ENCODE data around the gene C13orf42. TPM values are rescaled to one million over a fixed set of nuclear protein-coding genes. Genes with fewer than 3 reads are reported as not detected.

Gene C13orf42
- total RNA-seq, 6 experiments from 2014 or later = not detected

DNA sequence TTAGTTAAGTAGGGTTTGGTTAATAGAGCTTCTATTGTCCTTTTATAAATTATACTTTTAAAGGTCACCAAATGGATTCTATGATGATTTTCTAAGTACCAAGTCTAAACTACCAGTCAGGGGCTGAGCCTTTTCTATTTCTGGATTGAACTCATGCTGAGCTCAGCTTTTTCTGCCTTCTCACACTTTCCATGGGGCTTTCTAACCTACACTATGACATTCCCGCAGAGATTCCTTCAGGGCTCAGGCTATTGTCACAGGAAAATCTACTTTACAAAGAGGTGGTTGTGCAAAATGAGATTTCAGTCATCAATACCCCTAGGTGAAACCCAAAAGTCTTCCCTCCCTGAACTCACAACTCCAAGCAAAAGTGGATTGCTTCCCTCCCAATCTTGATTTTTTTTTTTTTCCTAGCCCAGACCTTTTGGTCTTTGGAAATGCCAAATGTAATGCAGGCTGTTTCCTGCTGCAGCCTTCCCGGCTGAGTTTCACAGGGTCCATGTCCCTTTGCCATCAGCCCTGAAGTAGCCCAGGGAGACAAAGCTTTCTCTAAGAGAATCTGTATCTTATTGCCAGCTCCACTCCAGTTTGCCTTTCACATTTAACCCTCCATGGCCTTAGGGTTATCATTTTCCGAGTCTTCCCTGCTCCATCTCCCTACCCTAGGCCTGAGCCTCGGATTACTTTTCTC, 13.6 kb downstream of the C13orf42 start:
- H3K9me3 ChIP-seq = no peaks in the 10 kb centered on the region
- no peak overlapping the region for H3K27ac ChIP-seq
- H3K4me1 ChIP-seq = no peaks in the 10 kb centered on the region
- H3K36me3 ChIP-seq = no peaks in the 10 kb centered on the region
- H3K27me3 ChIP-seq = no peaks in the 10 kb centered on the region
- H3K4me3 ChIP-seq = no peak overlapping the region
- DNase-seq = no peak
- intact Hi-C loops (cut with DNase I) = no loop called here
- TF ChIP-seq POLR2A (IDR thresholded peaks at IDR 0.05) (no peak), CTCF (IDR thresholded peaks at IDR 0.05) (no peak)
- WGBS (ENCODE audit: insufficient coverage, low coverage, low lambda C conversion rate, missing lambda C conversion rate) = 71% methylated on average over 3 of the region's 4 CpGs
- no peak for ATAC-seq

- TF ChIP-seq CTCF (IDR thresholded peaks at IDR 0.05) (no peak), POLR2A (IDR thresholded peaks at IDR 0.05) (no peak)
- Histone ChIP-seq H3K4me1 (no peaks in the 10 kb centered on the region), H3K36me3 (no peaks in the 10 kb centered on the region), H3K4me3 (no peak overlapping the region), H3K9me3 (no peaks in the 10 kb centered on the region), H3K27me3 (no peaks in the 10 kb centered on the region), H3K27ac (no peak overlapping the region)
- 88% methylated on average over 1 of the region's 1 CpG for WGBS (ENCODE audit: insufficient coverage, low coverage, low lambda C conversion rate, missing lambda C conversion rate)
- DNase-seq = no peak
- ATAC-seq = no peak
- intact Hi-C loops (cut with DNase I) = no loop called here
Measured at GRCh38 chr13:51096131-51096530, 14.9 kb downstream of the C13orf42 start.

- ATAC-seq = no peak
Measured at GRCh38 chr13:51093574-51093973, 17.5 kb downstream of the C13orf42 start.

GRCh38 chr13:51091839-51092238, 19.2 kb downstream of the C13orf42 start:
- H3K9me3 ChIP-seq = no peaks in the 10 kb centered on the region
- H3K4me3 ChIP-seq = no peak overlapping the region
- H3K4me1 ChIP-seq = no peaks in the 10 kb centered on the region
- ATAC-seq (no peak), DNase-seq (no peak)
- H3K27ac ChIP-seq = no peak overlapping the region
- H3K27me3 ChIP-seq = no peaks in the 10 kb centered on the region
- no peaks in the 10 kb centered on the region for H3K36me3 ChIP-seq
- TF ChIP-seq POLR2A (IDR thresholded peaks at IDR 0.05) = no peak
- no peak for TF ChIP-seq CTCF (IDR thresholded peaks at IDR 0.05)
- 33% methylated on average over 1 of the region's 4 CpGs for WGBS (ENCODE audit: insufficient coverage, low coverage, low lambda C conversion rate, missing lambda C conversion rate)
- intact Hi-C loops (cut with DNase I) = no loop called here

More at GRCh38 chr13:51093574-51093973, 17.5 kb downstream of the C13orf42 start:
- intact Hi-C loops (cut with DNase I) = no loop called here
- Histone ChIP-seq H3K36me3 (no peaks in the 10 kb centered on the region), H3K27ac (no peak overlapping the region), H3K4me1 (no peaks in the 10 kb centered on the region), H3K4me3 (no peak overlapping the region), H3K27me3 (no peaks in the 10 kb centered on the region), H3K9me3 (no peaks in the 10 kb centered on the region)
- no peak for TF ChIP-seq CTCF (IDR thresholded peaks at IDR 0.05)
- no peak for TF ChIP-seq POLR2A (IDR thresholded peaks at IDR 0.05)
- DNase-seq = no peak
- WGBS (ENCODE audit: insufficient coverage, low coverage, low lambda C conversion rate, missing lambda C conversion rate) = 69% methylated on average over 4 of the region's 4 CpGs

Data from right lobe of liver (tissue), 6 donors.